Heart right ventricle (tissue), 16 donors: Measurements from ENCODE around the gene UAP1. TPM values are rescaled to one million over a fixed set of nuclear protein-coding genes. Genes with fewer than 3 reads are reported as not detected.

Experiments
- ATAC-seq, 8 donors: fragments of 200-7000 bp; cut with Tn5 transposase; one replicate each; pipeline ENCODE4 v1.9.1; 2020; ENCODE audit warnings: mild to moderate bottlenecking in 8 of 8, moderate library complexity in 8 of 8, moderate number of reproducible peaks in 1 of 8
- DNase-seq, 2 donors: peaks; one replicate each; pipeline ENCODE4 v3.0.0-alpha.2; 2020
- H3K27ac ChIP-seq, 10 donors: fragments of 200-600 bp; sonication (generic) in 2 of 10; one replicate each; pipeline versions ENCODE4 v1.5.0 to v1.8.0; 2020 to 2022; ENCODE audit warnings: mild to moderate bottlenecking in 3 of 10
- H3K27me3 ChIP-seq, 7 donors: fragments of 200-600 bp; one replicate each; pipeline ENCODE4 v1.8.0; 2021 to 2022; ENCODE audit warnings: mild to moderate bottlenecking in 2 of 7
- H3K36me3 ChIP-seq, 9 donors: fragments of 200-600 bp; sonication (generic) in 1 of 9; one replicate each; pipeline versions ENCODE4 v1.5.0 to v1.8.0; 2020 to 2022; ENCODE audit warnings: mild to moderate bottlenecking in 2 of 9
- H3K4me1 ChIP-seq, 9 donors: fragments of 200-600 bp; sonication (generic) in 1 of 9; one replicate each; pipeline versions ENCODE4 v1.5.0 to v1.8.0; 2020 to 2022; ENCODE audit warnings: mild to moderate bottlenecking in 4 of 9
- H3K4me3 ChIP-seq, 10 donors: fragments of 200-600 bp; sonication (generic) in 2 of 10; one replicate each; pipeline versions ENCODE4 v1.5.0 to v1.8.0; 2020 to 2022; ENCODE audit warnings: mild to moderate bottlenecking in 7 of 10, moderate library complexity in 2 of 10
- H3K9me3 ChIP-seq, 11 donors: fragments of 200-600 bp in 10 of 11; sonication (generic) in 2 of 11; one replicate each; pipeline versions ENCODE4 v1.5.0 to v1.8.0; 2013 to 2022; ENCODE audit warnings: mild to moderate bottlenecking in 2 of 11, control low read depth in 1 of 11, moderate library complexity in 1 of 11
- WGBS, 2 donors: extraction: QIAGEN DNeasy Blood & Tissue Kit; methylation state at CpG; one replicate each; pipeline ENCODE4 v1.1.7; 2013; ENCODE audit warnings: inconsistent platforms in 1 of 2; 5-methylcytosine and 5-hydroxymethylcytosine counted together
- intact Hi-C, 10 donors: fragments of 100-400 bp; cut with DNase I; formaldehyde crosslinking; loops; one replicate each; pipeline versions ENCODE4 v1.11.1 to v1.14.2; 2022
- polyA plus RNA-seq, 2 donors: library from polyadenylated mRNA; stranded (reverse); fragments of 200-250 nt; gene quantifications; one replicate each; pipeline ENCODE4 v1.2.3, GENCODE V29; 2013
- total RNA-seq, 10 donors: library from RNA; stranded (reverse); fragmentation: NEBNext Ultra II Directional in 3 of 10; extraction: Animal tissue kit (Norgen Biotek cat#: 25700) in 3 of 10; gene quantifications; one replicate each; pipeline versions ENCODE4 v1.2.1 to v1.2.4, GENCODE V29; 2021 to 2023
- TF ChIP-seq, protein P1 (sequence below), 9 donors: fragments of 200-600 bp; sonication (generic) in 2 of 9; IDR thresholded peaks; one replicate each; pipeline versions ENCODE4 v1.5.0 to v1.8.0; 2021 to 2022; ENCODE audit warnings: antibody characterized with exemption in 9 of 9, mild to moderate bottlenecking in 5 of 9, moderate library complexity in 1 of 9
- donor health status: Arrhythmogenic right ventricular cardiomyopathy.
- donor health status: ischemic (EF 13 %, LVEDD 7.1; RV severe dilation, severe dysfunction).
- donor health status: healthy with polysubstance abuse.
- donor health status: DM: no; HTN: yes; CAD: no.
- donor health status: DM: no; HTN: no; CAD: no.
- donor health status: ischemic (EF 25% LVEDD 6.9; RV normal size, moderate dysfunction).
- donor health status: ischemic (EF 25% LVEDD 5.7; RV mildly dilated, moderate dysfunction).
- donor health status: healthy.
- donor health status: DM: yes; HTN: yes; CAD: no.
- donor health status: Ischemic cardiomyopathy.
- donor health status: ischemic (EF 35%, LVEDD 5.7; RV mildly dilated, moderate dysfunction).
- donor health status: nonischemic (EF 11% LVEDD 7.7; RV severe dilation, severe dysfunction).
- donor health status: DM: yes; HTN: yes; CAD: no.
- donor health status: PGD.
- donor health status: ischemic (EF 29% LVEDD 5.4; RV normal size, mild dysfunction).
- donor health status: nonischemic (EF 23%, LVEDD 6.1; RV moderate dilation, normal function).

Gene UAP1
- total and polyA plus RNA-seq, 12 donors: 14.6 to 48.6 (median 20.7) TPM

DNA sequence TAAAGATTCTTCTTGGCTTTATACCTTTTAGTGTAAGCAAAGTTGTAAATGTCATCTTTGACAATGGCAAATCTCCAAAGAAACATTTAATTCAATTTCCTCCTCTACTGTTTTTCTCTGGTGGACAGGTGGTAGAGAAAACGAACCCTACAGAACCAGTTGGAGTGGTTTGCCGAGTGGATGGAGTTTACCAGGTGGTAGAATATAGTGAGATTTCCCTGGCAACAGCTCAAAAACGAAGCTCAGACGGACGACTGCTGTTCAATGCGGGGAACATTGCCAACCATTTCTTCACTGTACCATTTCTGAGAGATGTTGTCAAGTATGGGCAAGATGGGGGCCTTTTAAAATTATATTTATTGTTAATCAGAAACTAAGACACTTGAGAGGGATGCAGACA, 25.8 kb downstream of the UAP1 start:
- H3K27ac ChIP-seq: no peak overlapping the region
- H3K27me3 ChIP-seq: no peaks in the 10 kb centered on the region
- TF ChIP-seq, protein P1, sequence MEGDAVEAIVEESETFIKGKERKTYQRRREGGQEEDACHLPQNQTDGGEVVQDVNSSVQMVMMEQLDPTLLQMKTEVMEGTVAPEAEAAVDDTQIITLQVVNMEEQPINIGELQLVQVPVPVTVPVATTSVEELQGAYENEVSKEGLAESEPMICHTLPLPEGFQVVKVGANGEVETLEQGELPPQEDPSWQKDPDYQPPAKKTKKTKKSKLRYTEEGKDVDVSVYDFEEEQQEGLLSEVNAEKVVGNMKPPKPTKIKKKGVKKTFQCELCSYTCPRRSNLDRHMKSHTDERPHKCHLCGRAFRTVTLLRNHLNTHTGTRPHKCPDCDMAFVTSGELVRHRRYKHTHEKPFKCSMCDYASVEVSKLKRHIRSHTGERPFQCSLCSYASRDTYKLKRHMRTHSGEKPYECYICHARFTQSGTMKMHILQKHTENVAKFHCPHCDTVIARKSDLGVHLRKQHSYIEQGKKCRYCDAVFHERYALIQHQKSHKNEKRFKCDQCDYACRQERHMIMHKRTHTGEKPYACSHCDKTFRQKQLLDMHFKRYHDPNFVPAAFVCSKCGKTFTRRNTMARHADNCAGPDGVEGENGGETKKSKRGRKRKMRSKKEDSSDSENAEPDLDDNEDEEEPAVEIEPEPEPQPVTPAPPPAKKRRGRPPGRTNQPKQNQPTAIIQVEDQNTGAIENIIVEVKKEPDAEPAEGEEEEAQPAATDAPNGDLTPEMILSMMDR (IDR thresholded peaks at IDR 0.05): no peak
- DNase-seq (no peak), ATAC-seq (no peak)
- no peaks in the 10 kb centered on the region for H3K9me3 ChIP-seq
- peaks cover 0 to 97% (median 13%) of the 10 kb centered on the region in 9 donors for H3K36me3 ChIP-seq
- no peaks in the 10 kb centered on the region for H3K4me1 ChIP-seq
- WGBS, 2 donors: 78% methylated on average over 6 of the region's 6 CpGs
- no peak overlapping the region for H3K4me3 ChIP-seq
- intact Hi-C loops: no loop called here

DNA sequence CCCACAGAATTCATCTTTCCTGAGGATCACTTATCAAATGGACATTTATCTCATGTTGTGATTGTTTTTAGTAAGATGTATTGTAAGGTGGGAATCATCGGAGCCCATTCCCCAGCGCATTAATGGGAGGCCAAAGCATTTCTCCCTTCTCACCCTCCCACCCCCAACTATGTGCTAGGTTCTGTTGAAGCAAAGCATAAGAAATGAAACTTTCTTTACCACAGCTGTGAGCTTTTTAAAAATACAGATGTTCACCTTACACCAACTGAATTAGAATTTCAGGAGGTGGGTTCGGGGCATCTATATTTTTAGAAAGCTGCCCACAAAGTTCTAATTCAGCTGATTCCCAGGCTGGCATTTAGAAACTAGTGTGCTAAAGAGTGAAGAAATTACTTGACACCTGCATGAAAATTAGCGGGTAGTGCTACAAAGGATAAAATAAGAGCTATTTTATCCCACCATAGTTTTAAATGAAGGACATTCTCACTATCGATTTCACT, 26.3 kb downstream of the UAP1 start:
- 95 to 97% methylated on average over 5 of the region's 5 CpGs for WGBS, 2 donors
- Histone ChIP-seq H3K27ac (no peak overlapping the region), H3K36me3 (peaks cover 0 to 97% (median 13%) of the 10 kb centered on the region in 9 donors), H3K4me1 (no peaks in the 10 kb centered on the region), H3K4me3 (no peak overlapping the region), H3K27me3 (no peaks in the 10 kb centered on the region), H3K9me3 (no peaks in the 10 kb centered on the region)
- ATAC-seq (no peak), DNase-seq (no peak)
- TF ChIP-seq, protein P1 (IDR thresholded peaks at IDR 0.05): no peak
- intact Hi-C loops: no loop called here

DNA sequence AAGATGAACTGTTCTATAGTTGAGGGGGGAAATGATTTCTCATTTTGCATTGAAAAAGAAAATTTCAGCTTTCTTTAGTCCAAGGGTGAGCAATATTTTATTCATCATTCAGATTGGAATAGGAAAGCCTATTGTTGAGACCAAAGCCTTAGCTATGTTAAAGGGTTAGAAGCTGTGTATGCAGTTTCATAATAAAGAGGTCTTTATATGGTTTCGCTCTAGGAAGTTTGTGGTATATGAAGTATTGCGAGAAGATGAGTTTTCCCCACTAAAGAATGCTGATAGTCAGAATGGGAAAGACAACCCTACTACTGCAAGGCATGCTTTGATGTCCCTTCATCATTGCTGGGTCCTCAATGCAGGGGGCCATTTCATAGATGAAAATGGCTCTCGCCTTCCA, 28.6 kb downstream of the UAP1 start:
- Histone ChIP-seq H3K4me3 (no peak overlapping the region), H3K9me3 (no peaks in the 10 kb centered on the region), H3K27me3 (no peaks in the 10 kb centered on the region), H3K27ac (no peak overlapping the region), H3K4me1 (no peaks in the 10 kb centered on the region), H3K36me3 (peaks cover 0 to 98% (median 14%) of the 10 kb centered on the region in 9 donors)
- ATAC-seq (no peak), DNase-seq (no peak)
- TF ChIP-seq, protein P1 (IDR thresholded peaks at IDR 0.05): no peak
- WGBS, 2 donors: 95 to 99% methylated on average over 3 of the region's 3 CpGs
- intact Hi-C loops: no loop called here

DNA sequence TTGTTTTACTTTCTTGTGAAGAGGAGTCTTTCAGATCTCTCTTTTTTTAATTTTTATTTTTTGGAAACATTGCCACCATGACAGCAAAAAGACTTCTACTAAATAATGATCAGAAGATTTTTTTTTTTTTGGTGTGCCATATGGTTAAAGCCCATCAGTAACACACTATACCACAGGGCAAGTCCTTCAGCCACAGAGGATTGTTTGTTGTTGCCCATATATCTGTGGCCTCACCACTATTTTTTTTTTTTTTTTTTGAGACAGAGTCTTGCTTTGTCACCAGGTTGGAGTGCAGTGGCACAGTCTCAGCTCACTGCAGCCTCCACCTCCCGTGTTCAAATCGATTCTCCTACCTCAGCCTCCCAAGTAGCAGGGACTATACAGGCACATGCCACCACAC, 29.2 kb downstream of the UAP1 start:
- H3K27me3 ChIP-seq: no peaks in the 10 kb centered on the region
- no peak overlapping the region for H3K4me3 ChIP-seq
- 97 to 98% methylated on average over 2 of the region's 2 CpGs for WGBS, 2 donors
- H3K36me3 ChIP-seq: peaks cover 0 to 98% (median 18%) of the 10 kb centered on the region in 9 donors
- intact Hi-C loops: no loop called here
- H3K4me1 ChIP-seq: no peaks in the 10 kb centered on the region
- no peak overlapping the region for H3K27ac ChIP-seq
- no peaks in the 10 kb centered on the region for H3K9me3 ChIP-seq
- ATAC-seq (no peak), DNase-seq (no peak)
- TF ChIP-seq, protein P1 (IDR thresholded peaks at IDR 0.05): no peak
